Esophagus muscularis mucosa (tissue), 4 donors: ENCODE measurements around the gene FAM222B. TPM values are rescaled to one million over a fixed set of nuclear protein-coding genes. Genes with fewer than 3 reads are reported as not detected.

Experiments
- DNase-seq: peaks from one replicate; pipeline ENCODE4 v3.0.0-alpha.2; 2017; ENCODE audit errors: extremely low spot score
- H3K27ac ChIP-seq, 4 donors: fragments of 200-600 bp; sonication (generic); replicated peaks in 1 of 4; 1 replicate in 3 of 4; 2 replicates in 1 of 4; pipeline ENCODE4 v1.5.1; 2016 to 2019; ENCODE audit warnings: mild to moderate bottlenecking in 1 of 4
- H3K27me3 ChIP-seq, 4 donors: fragments of 200-600 bp; sonication (generic); one replicate each; pipeline versions ENCODE4 v1.5.1 to v1.6.0; 2016 to 2019
- H3K36me3 ChIP-seq, 4 donors: fragments of 200-600 bp; sonication (generic); one replicate each; pipeline ENCODE4 v1.5.1; 2016 to 2019
- H3K4me1 ChIP-seq, 4 donors: fragments of 200-600 bp; sonication (generic); one replicate each; pipeline ENCODE4 v1.5.1; 2016 to 2019
- H3K4me3 ChIP-seq, 4 donors: fragments of 200-600 bp; sonication (generic); 1 replicate in 2 of 4; 2 replicates in 2 of 4; pipeline ENCODE4 v1.5.1; 2016 to 2019; ENCODE audit warnings: mild to moderate bottlenecking in 4 of 4, moderate library complexity in 1 of 4
- H3K9me3 ChIP-seq, 4 donors: fragments of 200-600 bp; sonication (generic); 1 replicate in 3 of 4; 2 replicates in 1 of 4; pipeline ENCODE4 v1.5.1; 2016 to 2019
- CTCF ChIP-seq, 3 experiments: fragments of 200-600 bp in 2 of 3; fragments of 450-650 bp in 1 of 3; sonication (generic) in 2 of 3; IDR thresholded peaks; one replicate each; pipeline ENCODE4 v1.5.1; 2017 to 2019; ENCODE audit warnings: antibody characterized with exemption in 3 of 3, mild to moderate bottlenecking in 2 of 3, moderate library complexity in 1 of 3
- EP300 ChIP-seq: sonication (generic); formaldehyde crosslinking; IDR thresholded peaks from one replicate; pipeline ENCODE4 v1.6.1; 2017; ENCODE audit warnings: antibody characterized with exemption
- POLR2A ChIP-seq: fragments of 450-650 bp; IDR thresholded peaks from one replicate; pipeline ENCODE4 v1.6.1; 2017; ENCODE audit warnings: antibody characterized with exemption, moderate library complexity, mild to moderate bottlenecking, low read depth
- POLR2AphosphoS5 ChIP-seq, 2 donors: sonication (generic); formaldehyde crosslinking; IDR thresholded peaks; one replicate each; pipeline ENCODE4 v1.6.1; 2017; ENCODE audit warnings: antibody characterized with exemption in 2 of 2
- WGBS: methylation state at CpG from one replicate; pipeline ENCODE4 v1.1.5; 2018; 5-methylcytosine and 5-hydroxymethylcytosine counted together
- intact Hi-C: fragments of 100-400 bp; cut with DNase I; formaldehyde crosslinking; loops from one replicate; pipeline ENCODE4 v1.15.1; 2023
- total RNA-seq, 4 donors: library from RNA; depleted of rRNA; stranded (reverse); fragments of >200 nt; gene quantifications; one replicate each; pipeline versions ENCODE4 v1.1.0 to v1.2.1, GENCODE V29; 2016

The FAM222B gene
- total RNA-seq, 4 donors from 2014 or later = 15.9 to 48.1 (median 30.3) TPM

GRCh38 chr17:28758411-28759121 lies 84.0 kb downstream of the FAM222B start:
- DNase-seq = no peak
- Histone ChIP-seq H3K4me3 (no peak overlapping the region), H3K27ac (no peak overlapping the region), H3K27me3 (no peaks in the 10 kb centered on the region), H3K9me3 (no peaks in the 10 kb centered on the region), H3K36me3 (peaks cover 17 to 55% (median 34%) of the 10 kb centered on the region in 4 donors), H3K4me1 (peaks cover 16 to 26% (median 21%) of the 10 kb centered on the region in 4 donors)
- 100% methylated on average over 1 of the region's 32 CpGs for WGBS
- intact Hi-C loops = loop anchor here (5.0 kb wide), 1 partner anchor 139 kb away; the partner anchor contains the start of gene FLOT2
- no peak for TF ChIP-seq POLR2AphosphoS5 (IDR thresholded peaks at IDR 0.05)
- no peak for TF ChIP-seq EP300
- TF ChIP-seq POLR2A = no peak
- no peak for TF ChIP-seq CTCF (IDR thresholded peaks at IDR 0.05)

DNA sequence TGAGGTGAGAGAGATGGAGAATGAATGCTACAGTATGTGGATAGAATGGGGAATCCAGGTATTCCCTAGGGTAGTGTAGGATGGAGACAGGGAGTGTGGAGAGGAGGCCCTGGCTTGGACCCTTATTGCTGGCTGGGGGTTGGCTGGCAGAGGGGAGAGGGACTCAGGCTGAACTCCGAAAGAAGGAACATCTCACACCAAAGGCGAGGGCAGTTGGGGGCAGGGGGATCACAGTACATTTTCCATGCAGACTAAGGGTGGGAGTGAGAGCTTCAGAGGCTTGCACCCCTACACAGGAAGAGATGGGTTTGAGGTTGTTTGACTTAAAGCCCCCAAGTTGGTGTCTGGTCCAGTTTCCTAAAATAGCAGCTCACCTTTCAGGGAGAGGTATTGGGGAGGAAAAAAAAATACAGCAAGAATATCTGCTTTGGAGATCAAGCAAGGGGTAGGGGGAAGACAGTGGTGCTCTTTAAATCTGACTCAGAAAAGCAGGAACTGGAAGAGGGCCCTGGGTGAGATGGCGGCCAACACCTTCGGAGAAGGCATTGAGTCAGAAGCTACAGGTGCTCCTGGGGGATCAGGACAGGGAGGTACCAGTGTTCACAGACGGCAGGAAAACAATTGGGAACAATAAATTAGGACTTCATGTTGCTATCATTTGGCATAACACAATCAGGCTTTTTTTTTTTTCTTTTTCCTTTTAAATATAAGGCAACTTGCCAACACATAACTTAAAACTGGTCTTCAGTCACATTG lies 86.4 kb downstream of the FAM222B start:
- no peak for TF ChIP-seq EP300
- no peak for TF ChIP-seq CTCF (IDR thresholded peaks at IDR 0.05)
- no peak for TF ChIP-seq POLR2AphosphoS5 (IDR thresholded peaks at IDR 0.05)
- no peak overlapping the region for H3K4me3 ChIP-seq
- H3K9me3 ChIP-seq = no peaks in the 10 kb centered on the region
- peaks cover 17 to 43% (median 33%) of the 10 kb centered on the region in 4 donors for H3K36me3 ChIP-seq
- intact Hi-C loops = loop anchor here (5.0 kb wide), 1 partner anchor 141 kb away; the partner anchor contains the start of gene FLOT2
- 79% methylated on average over 5 of the region's 5 CpGs for WGBS
- H3K27ac ChIP-seq = no peak overlapping the region
- no peaks in the 10 kb centered on the region for H3K27me3 ChIP-seq
- DNase-seq = no peak
- peaks cover 9 to 14% (median 11%) of the 10 kb centered on the region in 4 donors for H3K4me1 ChIP-seq

DNA sequence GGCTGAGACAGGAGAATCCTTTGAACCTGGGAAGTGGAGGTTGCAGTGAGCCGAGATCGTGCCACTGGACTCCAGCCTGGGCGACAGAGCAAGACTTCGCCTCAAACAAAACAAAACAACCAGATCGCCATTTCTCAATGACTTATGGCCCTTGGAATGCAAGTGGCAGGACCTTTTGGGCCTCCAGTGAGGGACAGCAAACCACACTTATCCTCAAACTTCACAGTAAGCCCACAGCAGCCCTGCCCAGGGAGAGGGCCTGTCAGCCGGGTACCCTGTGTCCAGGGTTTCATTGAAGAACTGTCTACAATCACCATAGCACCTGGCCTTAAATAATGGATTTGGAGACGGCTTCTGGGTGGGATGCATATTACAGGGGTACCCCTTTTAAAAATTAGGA lies 87.1 kb downstream of the FAM222B start:
- H3K27me3 ChIP-seq = no peaks in the 10 kb centered on the region
- H3K9me3 ChIP-seq = no peaks in the 10 kb centered on the region
- H3K4me3 ChIP-seq = no peak overlapping the region
- peaks cover 17 to 42% (median 32%) of the 10 kb centered on the region in 4 donors for H3K36me3 ChIP-seq
- TF ChIP-seq EP300 (no peak), CTCF (IDR thresholded peaks at IDR 0.05) (no peak), POLR2AphosphoS5 (IDR thresholded peaks at IDR 0.05) (no peak), POLR2A (no peak)
- no peak for DNase-seq
- H3K4me1 ChIP-seq = peaks cover 2 to 7% (median 5%) of the 10 kb centered on the region in 4 donors
- 93% methylated on average over 7 of the region's 7 CpGs for WGBS
- intact Hi-C loops = loop anchor here (5.0 kb wide), 1 partner anchor 142 kb away; the partner anchor contains the start of gene FLOT2
- no peak overlapping the region for H3K27ac ChIP-seq

DNA sequence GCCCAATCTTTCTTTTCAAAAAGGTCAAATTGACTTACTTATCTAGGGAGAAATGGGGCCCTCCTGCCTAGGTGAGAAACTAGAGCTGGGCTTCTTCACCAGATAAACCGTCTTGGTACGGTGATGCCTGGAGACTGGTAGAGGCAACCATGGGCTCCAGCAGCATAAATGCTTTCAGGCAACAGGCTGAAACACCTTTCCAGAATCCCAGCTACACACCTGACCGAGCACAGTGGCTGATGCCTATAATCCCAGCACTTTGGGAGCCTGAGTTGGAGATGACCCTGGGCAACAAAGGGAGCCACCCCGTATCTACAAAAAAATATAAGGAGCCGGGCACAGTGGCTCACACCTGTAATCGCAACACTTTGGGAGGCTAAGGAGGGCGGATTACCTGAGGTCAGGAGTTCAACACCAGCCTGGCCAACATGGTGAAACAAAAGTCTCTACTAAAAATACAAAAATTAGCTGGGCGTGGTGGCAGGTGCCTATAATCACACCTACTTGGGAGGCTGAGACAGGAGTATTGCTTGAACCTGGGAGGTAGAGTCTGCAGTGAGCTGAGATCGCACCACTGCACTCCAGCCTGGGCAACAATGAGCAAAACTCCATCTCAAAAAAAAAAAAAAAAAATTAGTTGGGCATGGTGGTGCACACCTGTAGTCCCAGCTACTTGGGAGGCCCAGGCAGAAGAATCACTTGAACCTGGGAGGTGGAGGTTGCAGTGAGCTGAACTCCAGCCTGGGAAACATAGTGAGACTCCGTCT lies 90.8 kb downstream of the FAM222B start:
- Histone ChIP-seq H3K9me3 (no peaks in the 10 kb centered on the region), H3K27ac (no peak overlapping the region), H3K27me3 (no peaks in the 10 kb centered on the region), H3K36me3 (peaks cover 0 to 34% (median 26%) of the 10 kb centered on the region in 4 donors), H3K4me1 (peaks cover 12 to 30% (median 26%) of the 10 kb centered on the region in 4 donors), H3K4me3 (no peak overlapping the region)
- no peak for TF ChIP-seq POLR2A
- TF ChIP-seq POLR2AphosphoS5 (IDR thresholded peaks at IDR 0.05) = no peak
- TF ChIP-seq CTCF (IDR thresholded peaks at IDR 0.05) = no peak
- no peak for TF ChIP-seq EP300
- 94% methylated on average over 10 of the region's 10 CpGs for WGBS
- DNase-seq = no peak
- intact Hi-C loops = no loop called here
